ACHN (cell line): ENCODE data around the gene BCL6.
"Not testable (repeated sequence)": the region's sequence is repeated elsewhere in the genome, so short reads cannot be mapped to it uniquely, and the experiment has no call there.

Experiments
- DNase-seq: peaks from one replicate; pipeline ENCODE4 v3.0.0-alpha.2; 2015
- in situ Hi-C: cut with HindIII; loops from 2 replicates; pipeline ENCODE4 v1.10.0; 2017; ENCODE audit warnings: low sequenced_read_pairs, low pct_ligation_motif_present, low pct_unique_long_range_greater_than_20kb

BCL6 gene

DNA sequence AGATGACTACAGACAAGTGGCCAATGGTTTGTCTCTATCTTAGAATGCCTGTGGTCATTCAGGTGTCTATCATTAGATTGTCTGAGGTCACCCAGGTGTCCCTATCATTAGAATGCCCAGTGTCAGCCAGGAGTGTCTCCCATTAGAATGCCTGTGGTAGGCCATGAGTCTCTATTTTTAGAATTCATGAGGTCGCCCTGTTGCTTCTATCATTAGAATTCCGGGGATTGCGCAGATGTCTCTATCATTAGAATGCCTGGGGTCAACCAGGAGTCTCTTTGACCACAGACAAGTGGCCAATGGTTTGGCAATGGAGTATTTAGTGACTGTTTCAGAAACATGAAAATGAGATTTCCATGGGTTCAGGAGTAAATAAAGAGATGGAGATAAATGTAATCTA is 50.5 kb downstream of the BCL6 start:
- DNase-seq = no peak
- in situ Hi-C loops = loop anchor here (25.0 kb wide), 1 partner anchor 382 kb away; no protein-coding TSS in a partner anchor

DNA sequence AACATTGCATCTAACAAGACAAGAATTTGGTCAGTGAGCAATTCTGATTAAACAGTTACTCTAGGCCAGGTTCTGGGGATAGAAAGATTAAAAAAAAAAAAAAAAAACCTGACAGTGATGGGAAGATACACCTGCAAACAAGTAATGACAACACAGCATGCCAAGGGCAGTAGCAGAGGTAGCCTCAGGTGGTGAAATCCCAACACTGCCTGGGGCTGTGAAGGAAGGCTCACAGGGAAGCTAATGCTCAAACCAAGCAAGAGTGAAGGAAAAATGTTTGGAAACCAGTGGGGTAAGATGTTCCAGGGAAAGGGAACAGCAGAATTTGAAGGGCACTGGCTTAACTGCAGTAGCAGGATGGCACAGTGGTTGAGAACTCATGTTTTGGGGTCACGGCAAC is 51.8 kb downstream of the BCL6 start:
- DNase-seq = no peak
- in situ Hi-C loops = loop anchor here (25.0 kb wide), 1 partner anchor 381 kb away; no protein-coding TSS in a partner anchor

DNA sequence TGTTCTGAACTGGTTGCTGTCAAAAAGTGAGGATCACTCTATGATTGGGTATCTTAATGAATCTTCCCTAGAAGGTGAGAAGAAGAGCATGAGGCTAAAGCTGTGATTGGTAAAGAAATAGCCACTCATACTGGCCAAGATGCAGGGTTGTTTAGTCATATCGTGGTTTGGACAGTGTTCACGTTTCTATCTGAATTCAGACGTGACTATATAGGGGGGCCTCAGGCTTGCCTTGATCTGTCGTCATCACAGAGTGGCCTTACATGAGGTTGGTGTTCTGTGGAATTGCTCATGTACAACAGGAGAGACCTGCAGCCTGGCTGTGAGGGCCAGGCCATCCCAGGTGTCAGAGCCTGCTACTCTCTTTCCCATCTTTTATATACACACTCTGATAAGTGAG is 55.3 kb downstream of the BCL6 start:
- in situ Hi-C loops = loop anchor here (25.0 kb wide), 1 partner anchor 378 kb away; no protein-coding TSS in a partner anchor
- DNase-seq = no peak

DNA sequence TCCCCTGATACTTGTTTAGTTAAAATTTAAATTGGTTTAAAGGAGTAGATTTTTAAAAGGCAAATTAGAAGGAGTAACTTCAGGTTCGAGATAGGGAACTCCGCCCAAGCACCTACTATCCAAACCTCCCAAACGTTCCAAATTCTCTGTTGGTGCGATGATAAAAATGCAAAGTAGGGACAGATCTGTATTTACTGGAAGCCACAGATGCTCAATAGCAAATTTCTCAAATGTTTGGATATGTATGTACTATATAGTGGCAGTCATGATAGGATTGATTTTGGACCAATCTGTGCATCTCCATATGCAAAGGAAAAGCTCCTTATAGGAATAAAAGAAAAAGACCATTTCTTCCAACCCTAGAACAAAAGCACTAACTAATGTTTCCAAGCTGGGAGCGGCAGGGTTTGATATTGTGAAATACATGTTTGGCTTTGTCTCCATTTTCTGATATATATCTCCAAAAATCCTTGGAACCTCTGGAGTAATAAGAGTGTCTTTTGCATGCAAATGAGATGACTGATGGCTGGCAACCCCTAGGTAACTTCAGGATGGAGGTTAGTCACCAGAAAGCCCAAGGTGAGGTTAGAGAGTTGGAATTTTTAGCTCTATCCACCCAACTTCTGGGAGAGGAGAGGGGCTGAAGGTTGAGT is 58.5 kb downstream of the BCL6 start:
- in situ Hi-C loops = loop anchor here (25.0 kb wide), 1 partner anchor 374 kb away; no protein-coding TSS in a partner anchor
- no peak for DNase-seq

DNA sequence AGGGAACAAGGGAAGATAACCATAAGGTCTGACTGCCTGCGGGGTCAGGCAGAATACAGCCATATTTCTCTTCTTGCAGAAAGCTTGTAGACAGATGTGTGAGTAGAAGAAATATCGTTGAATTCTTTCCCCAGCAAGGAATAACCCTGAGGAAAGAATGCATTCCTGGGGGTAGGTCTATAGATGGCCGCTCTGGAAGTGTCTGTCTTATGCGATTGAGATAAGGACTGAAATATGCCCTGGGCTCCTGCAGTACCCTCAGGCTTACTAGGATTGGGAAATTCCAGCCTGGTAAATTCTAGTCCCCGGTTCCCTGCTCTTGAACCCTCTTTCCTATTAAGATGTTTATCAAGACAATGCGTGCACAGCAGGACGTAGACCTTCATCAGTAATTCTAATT is 59.3 kb downstream of the BCL6 start:
- in situ Hi-C loops = loop anchor here (25.0 kb wide), 1 partner anchor 374 kb away; no protein-coding TSS in a partner anchor
- DNase-seq = no peak

DNA sequence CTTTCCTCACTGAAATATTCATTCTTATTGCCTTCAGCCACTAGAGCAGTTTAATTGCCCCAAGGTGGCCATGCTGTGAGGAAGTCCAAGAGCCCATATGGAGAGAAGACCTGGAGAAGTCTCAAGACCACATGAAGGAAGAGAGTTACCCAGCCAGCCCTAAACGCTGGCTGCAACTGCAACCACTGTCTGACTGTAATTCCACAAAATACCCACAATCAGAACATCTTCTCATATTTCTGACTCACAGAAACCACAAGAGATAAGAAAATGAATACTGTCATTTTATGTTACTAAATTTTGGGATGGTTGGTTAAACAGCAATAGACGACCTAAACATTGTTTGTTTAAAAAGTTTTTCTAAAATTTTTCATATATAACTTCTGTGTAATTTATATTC is 60.4 kb downstream of the BCL6 start:
- in situ Hi-C loops = loop anchor here (25.0 kb wide), 1 partner anchor 373 kb away; no protein-coding TSS in a partner anchor
- DNase-seq = no peak

DNA sequence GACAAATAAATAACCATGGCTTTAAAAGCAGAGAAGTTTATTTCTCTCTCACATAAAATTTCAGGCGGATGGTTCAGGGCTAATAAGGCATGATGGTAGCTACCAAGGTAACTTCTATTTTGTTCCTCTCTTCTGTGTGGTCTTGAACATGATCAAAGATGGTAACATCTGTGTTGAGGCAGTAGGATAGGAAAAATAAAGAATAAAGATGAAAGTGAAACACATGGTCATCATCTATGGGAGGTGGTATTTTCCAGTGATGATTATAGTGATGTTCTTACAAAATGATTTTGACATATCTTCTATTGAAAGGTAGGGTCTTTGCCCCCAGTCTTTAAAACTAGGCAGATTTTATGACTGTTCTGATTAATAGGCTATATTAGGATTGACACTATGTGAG is 60.8 kb downstream of the BCL6 start:
- no peak for DNase-seq
- in situ Hi-C loops = loop anchor here (25.0 kb wide), 1 partner anchor 372 kb away; no protein-coding TSS in a partner anchor

DNA sequence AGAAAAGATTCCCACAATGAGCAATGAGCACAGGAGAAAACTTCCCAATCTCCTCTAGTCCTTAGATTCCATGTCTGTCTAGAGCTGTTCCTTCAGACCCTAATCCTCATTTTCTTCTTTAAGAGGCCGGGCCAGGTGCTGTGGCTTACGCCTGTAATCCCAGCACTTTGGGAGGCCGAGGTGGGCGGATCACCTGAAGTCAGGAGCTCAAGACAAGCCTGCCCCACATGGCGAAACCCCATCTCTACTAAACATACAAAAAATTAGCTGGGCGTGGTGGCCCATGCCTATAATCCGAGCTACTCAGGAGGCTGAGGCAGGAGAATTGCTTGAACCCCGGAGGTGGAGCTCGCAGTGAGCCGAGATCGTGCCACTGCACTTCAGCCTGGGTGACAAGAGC is 63.5 kb downstream of the BCL6 start:
- in situ Hi-C loops = loop anchor here (25.0 kb wide), 1 partner anchor 369 kb away; no protein-coding TSS in a partner anchor

DNA sequence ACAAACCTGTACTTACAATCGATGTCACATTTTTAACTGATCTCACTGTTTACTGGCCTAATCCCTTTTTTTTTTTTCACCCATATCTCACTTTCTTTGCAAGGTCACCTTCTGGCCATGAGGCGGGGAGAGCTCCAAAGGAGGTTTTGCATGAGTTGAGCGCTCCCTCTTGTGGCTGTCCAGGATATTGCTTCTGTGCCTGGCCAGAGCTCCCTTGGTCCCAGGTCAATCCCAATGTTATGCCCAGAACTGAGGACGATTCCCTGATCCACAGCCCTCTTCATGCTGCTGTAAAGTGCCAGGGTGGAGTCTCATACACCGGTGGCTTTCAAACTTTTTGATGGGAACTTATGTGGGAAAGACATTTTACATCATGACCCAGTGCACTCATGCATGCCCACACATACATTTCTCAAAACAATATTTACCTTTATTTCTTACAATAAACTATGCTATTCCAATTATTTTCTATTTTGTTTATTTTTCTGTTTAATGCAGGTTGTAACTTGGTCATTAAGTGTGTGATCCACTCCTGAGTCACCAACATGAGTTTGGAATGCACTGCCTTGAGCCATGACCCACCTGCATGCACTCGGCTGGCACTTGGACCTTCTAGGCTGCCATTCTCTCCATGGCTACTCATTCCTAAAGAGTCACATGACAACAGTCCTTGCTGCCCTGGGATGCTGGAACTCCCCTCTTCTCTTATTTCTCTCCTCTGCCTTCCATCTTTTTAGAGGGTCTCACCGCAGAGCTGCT is 65.5 kb downstream of the BCL6 start:
- peak; percentile 67 for DNase-seq

More for the DNA sequence above, 63.5 kb downstream of the BCL6 start:
- not testable (repeated sequence) for DNase-seq

DNA sequence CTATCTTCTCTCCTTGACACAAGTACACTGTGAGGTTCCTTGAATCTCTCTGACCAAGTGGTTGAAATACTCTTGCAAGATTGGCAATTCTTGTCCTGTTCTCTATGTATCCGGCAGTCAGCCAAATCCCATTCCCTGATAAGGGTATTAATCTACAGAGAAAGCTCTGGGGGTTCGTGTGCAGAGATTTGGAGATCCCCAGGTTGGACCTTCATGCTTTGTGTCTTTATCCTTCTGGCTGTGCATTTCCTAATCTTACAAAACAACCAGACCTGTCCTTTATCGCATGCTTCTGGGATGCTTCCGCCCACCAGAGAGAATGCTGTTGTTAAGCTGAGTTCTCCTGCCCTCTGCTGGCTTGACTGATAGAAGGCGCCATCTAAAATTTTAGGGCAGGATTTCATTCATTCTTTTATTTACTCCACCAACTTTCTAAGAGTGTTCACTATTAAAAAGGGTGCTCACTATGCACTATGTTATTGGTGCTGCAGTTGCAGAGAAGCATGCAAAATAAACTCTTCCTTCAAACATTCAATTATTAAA is 66.5 kb downstream of the BCL6 start:
- in situ Hi-C loops = loop anchor here (25.0 kb wide), 1 partner anchor 366 kb away; no protein-coding TSS in a partner anchor
- DNase-seq = peak; percentile 44

More for the DNA sequence above, 65.5 kb downstream of the BCL6 start:
- in situ Hi-C loops = loop anchor here (25.0 kb wide), 1 partner anchor 368 kb away; no protein-coding TSS in a partner anchor

DNA sequence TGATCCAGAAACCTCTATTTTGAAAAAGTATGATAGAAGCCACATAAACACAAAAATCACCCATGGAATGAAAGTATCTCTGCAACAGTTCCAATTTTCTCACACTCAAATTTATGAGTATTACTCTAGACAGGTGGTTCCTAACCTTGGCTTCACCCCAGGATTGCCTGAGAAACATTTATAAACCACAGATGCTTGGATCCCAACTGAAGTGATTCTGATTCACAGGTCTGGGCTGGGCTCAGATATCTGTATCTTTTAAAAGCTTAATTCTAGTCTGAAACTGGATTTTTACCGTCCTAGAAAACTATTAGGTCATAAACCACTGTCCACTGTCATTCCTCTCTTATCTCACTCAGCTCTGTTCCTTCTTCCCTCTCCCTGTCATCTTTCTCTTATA is 67.7 kb downstream of the BCL6 start:
- in situ Hi-C loops = loop anchor here (25.0 kb wide), 1 partner anchor 365 kb away; no protein-coding TSS in a partner anchor
- no peak for DNase-seq

DNA sequence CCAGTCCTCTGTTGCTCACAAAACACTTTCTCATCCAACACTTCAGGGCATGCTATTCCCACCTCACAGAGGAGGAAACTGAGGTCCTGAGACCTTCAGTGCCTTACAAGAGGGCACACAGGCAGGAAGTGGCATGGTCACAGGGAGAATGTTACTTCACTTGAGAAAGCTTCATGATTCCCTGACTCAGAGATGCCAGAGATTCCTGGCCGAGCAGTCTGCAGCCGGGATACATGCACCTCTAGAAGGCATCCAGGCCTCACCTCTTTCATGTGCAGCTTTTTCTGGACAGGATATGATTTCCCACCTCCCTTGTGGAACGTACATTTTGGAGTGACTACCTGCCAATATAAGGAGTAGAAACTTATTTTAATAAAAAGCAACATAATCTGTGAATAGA is 72.3 kb downstream of the BCL6 start:
- DNase-seq = no peak
- in situ Hi-C loops = no loop called here
